GM18511 (cell line): ENCODE results near the gene RUNX1.

Experiments
- ATAC-seq: cut with Tn5 transposase; IDR thresholded peaks from one replicate; pipeline ENCODE4 v1.9.1; 2021; ENCODE audit warnings: mild to moderate bottlenecking, moderate library complexity; ENCODE audit not compliant: unreplicated experiment

Gene RUNX1

GRCh38 chr21:35037384-35037765 lies 11.7 kb downstream of the RUNX1 start:
- no peak for ATAC-seq

GRCh38 chr21:35036465-35037383 lies 12.4 kb downstream of the RUNX1 start:
- no peak for ATAC-seq

GRCh38 chr21:35035581-35035980 lies 13.5 kb downstream of the RUNX1 start:
- ATAC-seq: no peak

- no peak for ATAC-seq
Measured at GRCh38 chr21:35035116-35035515, 14.0 kb downstream of the RUNX1 start.

- no peak for ATAC-seq
Measured at GRCh38 chr21:35034203-35034926, 14.7 kb downstream of the RUNX1 start.

- no peak for ATAC-seq
Measured at GRCh38 chr21:35032474-35033263, 16.4 kb downstream of the RUNX1 start.

- ATAC-seq: no peak
Measured at GRCh38 chr21:35028451-35028978, 20.6 kb downstream of the RUNX1 start.

GRCh38 chr21:35027563-35028450 lies 21.3 kb downstream of the RUNX1 start:
- no peak for ATAC-seq

- ATAC-seq: peak; percentile 89
Measured at GRCh38 chr21:35026617-35027562, 22.2 kb downstream of the RUNX1 start.

GRCh38 chr21:35026153-35026500 lies 23.0 kb downstream of the RUNX1 start:
- no peak for ATAC-seq

- ATAC-seq: no peak
Measured at GRCh38 chr21:35025206-35026152, 23.6 kb downstream of the RUNX1 start.

GRCh38 chr21:35024513-35024912 lies 24.6 kb downstream of the RUNX1 start:
- no peak for ATAC-seq

GRCh38 chr21:35024071-35024420 lies 25.1 kb downstream of the RUNX1 start:
- ATAC-seq: no peak

GRCh38 chr21:35023396-35024070 lies 25.6 kb downstream of the RUNX1 start:
- ATAC-seq: no peak

- ATAC-seq: no peak
Measured at GRCh38 chr21:35021546-35021945, 27.6 kb downstream of the RUNX1 start.

GRCh38 chr21:35020902-35021301 lies 28.2 kb downstream of the RUNX1 start:
- no peak for ATAC-seq

- no peak for ATAC-seq
Measured at GRCh38 chr21:35020436-35020835, 28.7 kb downstream of the RUNX1 start.
